ENCODE results near the gene IFNGR2. TPM values are rescaled to one million over a fixed set of nuclear protein-coding genes. Genes with fewer than 3 reads are reported as not detected.

IFNGR2 gene
- total RNA-seq, 2 donors from 2014 or later: 88.1 to 122 TPM

DNA sequence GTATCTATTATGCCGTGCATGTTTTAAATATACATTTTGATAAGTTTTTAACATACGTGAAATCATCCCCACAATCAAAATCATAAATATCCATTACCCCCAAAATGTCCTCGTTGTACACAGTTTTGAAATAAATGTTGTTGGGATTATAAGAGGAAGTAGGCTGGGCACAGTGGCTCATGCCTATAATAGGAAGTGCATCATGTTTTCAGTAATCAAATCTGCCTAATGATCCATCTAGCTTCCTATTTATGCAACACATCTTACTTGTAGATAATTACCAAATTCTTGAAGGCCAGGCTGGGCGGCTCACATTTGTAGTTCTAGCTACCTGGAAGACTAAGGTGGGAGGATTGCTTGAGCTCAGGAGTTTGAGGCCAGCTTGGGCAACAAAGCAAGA, 15.0 kb upstream of the IFNGR2 start:
- 84% methylated on average over 4 of the region's 4 CpGs for WGBS

DNA sequence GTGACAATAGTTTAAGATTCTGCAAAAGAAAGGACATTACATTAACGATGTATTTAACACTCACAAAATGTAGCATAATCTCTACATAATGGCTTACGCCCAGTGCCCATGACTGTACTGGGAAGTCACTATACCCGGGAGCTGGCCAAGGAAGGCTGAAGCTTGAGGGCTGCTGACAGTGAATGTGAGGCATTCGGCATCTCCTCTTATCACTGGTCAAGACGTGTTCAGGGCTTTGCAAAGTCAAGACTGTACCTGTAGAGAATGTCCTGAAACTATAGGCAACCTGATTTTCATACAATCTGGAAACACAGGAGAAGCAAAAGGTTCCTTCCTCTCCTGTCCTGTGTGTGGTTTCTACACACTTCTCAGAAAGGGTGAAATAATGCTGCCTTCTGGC, 12.7 kb upstream of the IFNGR2 start:
- no peaks in the 10 kb centered on the region for H3K36me3 ChIP-seq
- no peaks in the 10 kb centered on the region for H3K9me3 ChIP-seq
- 56% methylated on average over 5 of the region's 5 CpGs for WGBS
- TF ChIP-seq POLR2A (IDR thresholded peaks at IDR 0.05) (no peak), POLR2AphosphoS5 (IDR thresholded peaks at IDR 0.05) (no peak)
- TF ChIP-seq, protein P1, sequence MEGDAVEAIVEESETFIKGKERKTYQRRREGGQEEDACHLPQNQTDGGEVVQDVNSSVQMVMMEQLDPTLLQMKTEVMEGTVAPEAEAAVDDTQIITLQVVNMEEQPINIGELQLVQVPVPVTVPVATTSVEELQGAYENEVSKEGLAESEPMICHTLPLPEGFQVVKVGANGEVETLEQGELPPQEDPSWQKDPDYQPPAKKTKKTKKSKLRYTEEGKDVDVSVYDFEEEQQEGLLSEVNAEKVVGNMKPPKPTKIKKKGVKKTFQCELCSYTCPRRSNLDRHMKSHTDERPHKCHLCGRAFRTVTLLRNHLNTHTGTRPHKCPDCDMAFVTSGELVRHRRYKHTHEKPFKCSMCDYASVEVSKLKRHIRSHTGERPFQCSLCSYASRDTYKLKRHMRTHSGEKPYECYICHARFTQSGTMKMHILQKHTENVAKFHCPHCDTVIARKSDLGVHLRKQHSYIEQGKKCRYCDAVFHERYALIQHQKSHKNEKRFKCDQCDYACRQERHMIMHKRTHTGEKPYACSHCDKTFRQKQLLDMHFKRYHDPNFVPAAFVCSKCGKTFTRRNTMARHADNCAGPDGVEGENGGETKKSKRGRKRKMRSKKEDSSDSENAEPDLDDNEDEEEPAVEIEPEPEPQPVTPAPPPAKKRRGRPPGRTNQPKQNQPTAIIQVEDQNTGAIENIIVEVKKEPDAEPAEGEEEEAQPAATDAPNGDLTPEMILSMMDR (IDR thresholded peaks at IDR 0.05): no peak
- no peak overlapping the region for H3K4me3 ChIP-seq
- no peak for DNase-seq (ENCODE audit: low spot score)
- H3K4me1 ChIP-seq (replicated peaks): no peaks in the 10 kb centered on the region
- no peak overlapping the region for H3K27ac ChIP-seq
- intact Hi-C loops (cut with DNase I): no loop called here
- no peaks in the 10 kb centered on the region for H3K27me3 ChIP-seq (replicated peaks; ENCODE audit: insufficient read depth)

More for the DNA sequence above, 15.0 kb upstream of the IFNGR2 start:
- H3K4me3 ChIP-seq: no peak overlapping the region
- intact Hi-C loops (cut with DNase I): no loop called here
- no peaks in the 10 kb centered on the region for H3K36me3 ChIP-seq
- DNase-seq (ENCODE audit: low spot score): no peak
- H3K9me3 ChIP-seq: no peaks in the 10 kb centered on the region
- H3K27ac ChIP-seq: no peak overlapping the region
- no peaks in the 10 kb centered on the region for H3K27me3 ChIP-seq (replicated peaks; ENCODE audit: insufficient read depth)
- H3K4me1 ChIP-seq (replicated peaks): no peaks in the 10 kb centered on the region
- TF ChIP-seq POLR2A (IDR thresholded peaks at IDR 0.05) (no peak), POLR2AphosphoS5 (IDR thresholded peaks at IDR 0.05) (no peak)
- TF ChIP-seq, protein P1 (IDR thresholded peaks at IDR 0.05): no peak

DNA sequence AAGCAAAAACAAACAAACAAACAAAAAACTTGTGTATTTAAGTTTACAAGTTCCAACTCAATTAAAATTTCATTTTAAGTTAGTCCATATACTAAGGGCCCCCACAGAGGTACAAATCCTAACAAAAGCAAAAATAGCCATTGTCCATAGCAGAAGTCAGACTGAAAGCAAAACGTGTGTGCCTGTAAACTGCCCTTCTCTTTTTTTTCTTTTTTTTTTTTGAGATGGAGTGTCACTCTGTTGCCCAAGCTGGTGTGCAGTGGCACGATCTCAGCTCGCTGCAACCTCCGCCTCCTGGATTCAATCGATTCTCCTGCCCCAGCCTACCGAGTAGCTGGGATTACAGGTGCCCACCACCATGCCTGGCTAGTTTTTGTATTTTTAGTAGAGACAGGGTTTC, 11.6 kb upstream of the IFNGR2 start:
- H3K36me3 ChIP-seq: no peaks in the 10 kb centered on the region
- no peaks in the 10 kb centered on the region for H3K27me3 ChIP-seq (replicated peaks; ENCODE audit: insufficient read depth)
- intact Hi-C loops (cut with DNase I): no loop called here
- no peaks in the 10 kb centered on the region for H3K4me1 ChIP-seq (replicated peaks)
- WGBS: 83% methylated on average over 6 of the region's 6 CpGs
- H3K9me3 ChIP-seq: no peaks in the 10 kb centered on the region
- no peak overlapping the region for H3K27ac ChIP-seq
- TF ChIP-seq, protein P1 (IDR thresholded peaks at IDR 0.05): no peak
- TF ChIP-seq POLR2AphosphoS5 (IDR thresholded peaks at IDR 0.05) (no peak), POLR2A (IDR thresholded peaks at IDR 0.05) (no peak)
- no peak for DNase-seq (ENCODE audit: low spot score)
- H3K4me3 ChIP-seq: no peak overlapping the region

DNA sequence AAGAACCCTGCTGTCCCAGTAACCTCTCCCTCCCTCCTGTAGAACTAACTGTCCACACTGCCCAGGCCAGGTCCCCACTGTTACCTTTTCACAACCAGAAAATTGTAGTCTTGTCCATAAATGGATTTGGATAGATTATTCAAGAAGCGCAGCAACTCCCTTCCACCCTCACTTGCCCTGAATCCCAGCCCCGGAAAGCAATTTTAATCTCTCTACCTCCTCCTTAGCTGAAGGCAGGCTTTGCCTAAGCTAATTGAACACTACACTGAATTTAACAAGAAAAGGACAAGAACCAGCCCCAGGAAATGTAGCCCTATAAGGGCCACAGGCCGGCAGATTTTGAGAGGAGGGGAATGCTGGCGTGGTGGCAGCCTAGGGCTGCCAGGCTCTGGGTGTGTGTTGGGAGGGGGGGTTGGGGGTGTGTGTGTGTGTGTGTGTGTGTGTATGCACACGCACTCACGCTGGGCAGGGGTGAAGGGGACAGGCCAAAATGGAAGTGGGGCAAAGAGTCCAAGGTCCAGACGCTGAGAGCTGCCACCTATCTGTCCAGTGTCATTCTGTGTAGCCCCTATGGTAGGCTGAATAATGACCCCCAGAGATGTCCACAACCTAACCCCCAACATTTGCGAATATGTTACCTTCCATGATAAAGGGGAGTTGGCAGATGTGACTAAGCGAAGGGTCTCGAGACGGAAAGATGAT, 10.8 kb upstream of the IFNGR2 start:
- Histone ChIP-seq H3K4me3 (no peak overlapping the region), H3K36me3 (no peaks in the 10 kb centered on the region), H3K4me1 (replicated peaks) (no peaks in the 10 kb centered on the region), H3K27ac (no peak overlapping the region), H3K27me3 (replicated peaks; ENCODE audit: insufficient read depth) (no peaks in the 10 kb centered on the region), H3K9me3 (no peaks in the 10 kb centered on the region)
- no peak for DNase-seq (ENCODE audit: low spot score)
- WGBS: 85% methylated on average over 11 of the region's 11 CpGs
- intact Hi-C loops (cut with DNase I): no loop called here
- TF ChIP-seq, protein P1 (IDR thresholded peaks at IDR 0.05): no peak
- TF ChIP-seq POLR2A (IDR thresholded peaks at IDR 0.05) (no peak), POLR2AphosphoS5 (IDR thresholded peaks at IDR 0.05) (no peak)

DNA sequence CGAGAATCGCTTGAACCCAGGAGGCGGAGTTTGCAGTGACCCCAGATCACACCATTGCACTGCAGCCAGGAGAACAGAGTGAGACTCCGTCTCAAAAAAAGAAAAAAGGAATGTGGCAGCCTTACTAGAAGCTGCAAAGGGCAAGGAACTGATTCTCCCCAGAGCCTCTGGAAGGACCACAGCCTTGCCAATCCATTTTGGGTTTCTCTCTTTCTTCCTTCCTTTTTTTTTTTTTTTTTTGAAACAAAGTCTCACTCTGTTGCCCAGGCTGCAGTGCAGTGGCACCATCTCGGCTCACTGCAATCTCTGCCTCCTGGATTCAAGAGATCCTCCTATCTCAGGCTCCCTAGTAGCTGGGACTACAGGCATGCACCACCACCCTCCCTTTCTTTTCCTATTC, 9.9 kb upstream of the IFNGR2 start:
- WGBS: 69% methylated on average over 5 of the region's 5 CpGs
- no peak overlapping the region for H3K4me3 ChIP-seq
- TF ChIP-seq POLR2AphosphoS5 (IDR thresholded peaks at IDR 0.05): no peak
- TF ChIP-seq POLR2A (IDR thresholded peaks at IDR 0.05): no peak
- TF ChIP-seq, protein P1 (IDR thresholded peaks at IDR 0.05): no peak
- H3K36me3 ChIP-seq: no peaks in the 10 kb centered on the region
- no peaks in the 10 kb centered on the region for H3K27me3 ChIP-seq (replicated peaks; ENCODE audit: insufficient read depth)
- DNase-seq (ENCODE audit: low spot score): no peak
- no peaks in the 10 kb centered on the region for H3K4me1 ChIP-seq (replicated peaks)
- intact Hi-C loops (cut with DNase I): no loop called here
- no peaks in the 10 kb centered on the region for H3K9me3 ChIP-seq
- H3K27ac ChIP-seq: no peak overlapping the region
